Esophagus muscularis mucosa (tissue), 4 donors: ENCODE data around the gene NDST4. TPM values are rescaled to one million over a fixed set of nuclear protein-coding genes. Genes with fewer than 3 reads are reported as not detected.
"Not testable (repeated sequence)": the region's sequence is repeated elsewhere in the genome, so short reads cannot be mapped to it uniquely, and the experiment has no call there.

Experiments
- DNase-seq: peaks from one replicate; pipeline ENCODE4 v3.0.0-alpha.2; 2017; ENCODE audit errors: extremely low spot score
- H3K27ac ChIP-seq, 4 donors: fragments of 200-600 bp; sonication (generic); replicated peaks in 1 of 4; 1 replicate in 3 of 4; 2 replicates in 1 of 4; pipeline ENCODE4 v1.5.1; 2016 to 2019; ENCODE audit warnings: mild to moderate bottlenecking in 1 of 4
- H3K27me3 ChIP-seq, 4 donors: fragments of 200-600 bp; sonication (generic); one replicate each; pipeline versions ENCODE4 v1.5.1 to v1.6.0; 2016 to 2019
- H3K36me3 ChIP-seq, 4 donors: fragments of 200-600 bp; sonication (generic); one replicate each; pipeline ENCODE4 v1.5.1; 2016 to 2019
- H3K4me1 ChIP-seq, 4 donors: fragments of 200-600 bp; sonication (generic); one replicate each; pipeline ENCODE4 v1.5.1; 2016 to 2019
- H3K4me3 ChIP-seq, 4 donors: fragments of 200-600 bp; sonication (generic); 1 replicate in 2 of 4; 2 replicates in 2 of 4; pipeline ENCODE4 v1.5.1; 2016 to 2019; ENCODE audit warnings: mild to moderate bottlenecking in 4 of 4, moderate library complexity in 1 of 4
- H3K9me3 ChIP-seq, 4 donors: fragments of 200-600 bp; sonication (generic); 1 replicate in 3 of 4; 2 replicates in 1 of 4; pipeline ENCODE4 v1.5.1; 2016 to 2019
- EP300 ChIP-seq: sonication (generic); formaldehyde crosslinking; IDR thresholded peaks from one replicate; pipeline ENCODE4 v1.6.1; 2017; ENCODE audit warnings: antibody characterized with exemption
- POLR2A ChIP-seq: fragments of 450-650 bp; IDR thresholded peaks from one replicate; pipeline ENCODE4 v1.6.1; 2017; ENCODE audit warnings: antibody characterized with exemption, moderate library complexity, mild to moderate bottlenecking, low read depth
- POLR2AphosphoS5 ChIP-seq, 2 donors: sonication (generic); formaldehyde crosslinking; IDR thresholded peaks; one replicate each; pipeline ENCODE4 v1.6.1; 2017; ENCODE audit warnings: antibody characterized with exemption in 2 of 2
- WGBS: methylation state at CpG from one replicate; pipeline ENCODE4 v1.1.5; 2018; 5-methylcytosine and 5-hydroxymethylcytosine counted together
- intact Hi-C: fragments of 100-400 bp; cut with DNase I; formaldehyde crosslinking; loops from one replicate; pipeline ENCODE4 v1.15.1; 2023
- total RNA-seq, 4 donors: library from RNA; depleted of rRNA; stranded (reverse); fragments of >200 nt; gene quantifications; one replicate each; pipeline versions ENCODE4 v1.1.0 to v1.2.1, GENCODE V29; 2016
- TF ChIP-seq, protein P1 (sequence below), 3 experiments: fragments of 200-600 bp in 2 of 3; fragments of 450-650 bp in 1 of 3; sonication (generic) in 2 of 3; IDR thresholded peaks; one replicate each; pipeline ENCODE4 v1.5.1; 2017 to 2019; ENCODE audit warnings: antibody characterized with exemption in 3 of 3, mild to moderate bottlenecking in 2 of 3, moderate library complexity in 1 of 3

The NDST4 gene
- total RNA-seq, 4 donors from 2014 or later: not detected

DNA sequence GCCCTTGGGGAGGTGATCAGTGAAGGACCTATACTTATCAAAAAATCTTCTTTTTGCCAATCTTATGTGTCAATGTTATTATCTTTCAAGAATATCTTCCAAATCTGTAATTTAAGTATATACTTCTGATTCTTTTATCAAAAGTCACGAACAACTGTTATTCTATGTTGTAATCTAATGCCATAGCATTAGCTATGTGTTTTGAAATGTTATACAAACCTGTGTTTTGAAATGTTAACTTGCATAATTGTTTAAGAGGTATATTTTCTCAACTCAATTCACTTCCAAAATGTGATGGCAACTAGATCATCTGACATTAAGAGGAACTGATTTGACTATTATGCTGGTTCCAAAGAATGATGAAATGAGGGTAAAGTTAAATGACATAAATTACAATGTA, 113.5 kb downstream of the NDST4 start:
- TF ChIP-seq POLR2AphosphoS5 (IDR thresholded peaks at IDR 0.05) (no peak), POLR2A (no peak), EP300 (no peak)
- TF ChIP-seq, protein P1, sequence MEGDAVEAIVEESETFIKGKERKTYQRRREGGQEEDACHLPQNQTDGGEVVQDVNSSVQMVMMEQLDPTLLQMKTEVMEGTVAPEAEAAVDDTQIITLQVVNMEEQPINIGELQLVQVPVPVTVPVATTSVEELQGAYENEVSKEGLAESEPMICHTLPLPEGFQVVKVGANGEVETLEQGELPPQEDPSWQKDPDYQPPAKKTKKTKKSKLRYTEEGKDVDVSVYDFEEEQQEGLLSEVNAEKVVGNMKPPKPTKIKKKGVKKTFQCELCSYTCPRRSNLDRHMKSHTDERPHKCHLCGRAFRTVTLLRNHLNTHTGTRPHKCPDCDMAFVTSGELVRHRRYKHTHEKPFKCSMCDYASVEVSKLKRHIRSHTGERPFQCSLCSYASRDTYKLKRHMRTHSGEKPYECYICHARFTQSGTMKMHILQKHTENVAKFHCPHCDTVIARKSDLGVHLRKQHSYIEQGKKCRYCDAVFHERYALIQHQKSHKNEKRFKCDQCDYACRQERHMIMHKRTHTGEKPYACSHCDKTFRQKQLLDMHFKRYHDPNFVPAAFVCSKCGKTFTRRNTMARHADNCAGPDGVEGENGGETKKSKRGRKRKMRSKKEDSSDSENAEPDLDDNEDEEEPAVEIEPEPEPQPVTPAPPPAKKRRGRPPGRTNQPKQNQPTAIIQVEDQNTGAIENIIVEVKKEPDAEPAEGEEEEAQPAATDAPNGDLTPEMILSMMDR (IDR thresholded peaks at IDR 0.05): no peak
- no peak for DNase-seq
- Histone ChIP-seq H3K27ac (no peak overlapping the region), H3K9me3 (no peaks in the 10 kb centered on the region), H3K36me3 (no peaks in the 10 kb centered on the region), H3K27me3 (no peaks in the 10 kb centered on the region), H3K4me3 (no peak overlapping the region), H3K4me1 (no peaks in the 10 kb centered on the region)
- intact Hi-C loops: no loop called here
- WGBS: 81% methylated on average over 1 of the region's 1 CpG

DNA sequence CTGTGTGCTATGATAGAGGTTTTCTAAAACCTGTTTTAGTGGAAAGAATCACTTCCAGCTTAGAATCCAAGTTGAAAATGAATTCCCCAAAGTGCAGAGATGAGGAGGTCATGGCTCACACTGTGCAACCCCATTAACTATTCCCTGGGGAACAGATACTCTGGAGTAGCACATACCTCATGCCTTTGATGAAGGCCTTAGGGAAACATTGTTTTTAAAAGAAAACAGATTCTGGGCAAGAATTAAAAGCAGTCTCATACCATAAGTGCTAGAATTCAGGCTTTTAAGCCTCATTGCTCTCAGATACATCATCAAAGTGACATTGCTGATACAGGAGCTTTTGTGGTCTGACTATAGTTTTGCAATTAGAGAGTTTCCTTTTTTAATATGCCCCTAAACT, 115.1 kb downstream of the NDST4 start:
- intact Hi-C loops: no loop called here
- Histone ChIP-seq H3K27me3 (no peaks in the 10 kb centered on the region), H3K36me3 (no peaks in the 10 kb centered on the region), H3K4me1 (no peaks in the 10 kb centered on the region), H3K9me3 (no peaks in the 10 kb centered on the region), H3K4me3 (no peak overlapping the region), H3K27ac (no peak overlapping the region)
- no peak for DNase-seq
- TF ChIP-seq POLR2A: no peak
- no peak for TF ChIP-seq POLR2AphosphoS5 (IDR thresholded peaks at IDR 0.05)

DNA sequence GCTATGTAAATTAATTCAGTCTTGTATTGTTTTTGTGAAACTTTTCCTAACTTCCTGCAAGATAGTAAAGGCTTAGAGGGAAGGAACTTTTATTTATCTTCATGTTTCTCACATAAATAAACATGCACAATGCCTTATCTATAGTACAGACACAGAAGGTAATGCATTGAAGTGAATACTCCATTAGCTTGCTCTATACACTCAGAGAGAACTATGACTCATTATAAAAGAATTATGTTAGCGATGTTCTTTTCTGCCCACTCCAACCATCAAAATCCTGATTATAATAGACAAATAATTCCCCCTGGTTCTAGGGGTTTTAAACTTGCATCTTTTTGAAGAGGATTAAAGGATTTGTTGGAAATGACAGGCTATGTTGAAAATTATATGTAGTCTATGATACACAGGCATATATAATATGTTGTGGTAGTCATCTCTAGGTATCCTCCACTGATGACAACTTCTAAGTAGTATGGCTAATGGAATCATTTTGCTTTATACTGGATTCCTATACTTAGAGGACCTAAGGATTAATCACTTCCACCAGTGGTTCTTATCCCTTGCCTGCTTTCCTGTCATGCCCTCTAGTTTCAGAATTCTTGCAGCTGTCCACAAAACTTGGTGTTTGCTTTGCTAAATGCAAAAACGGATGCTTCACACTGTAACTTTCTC, 115.7 kb downstream of the NDST4 start:
- DNase-seq: no peak
- H3K4me3 ChIP-seq: no peak overlapping the region
- no peaks in the 10 kb centered on the region for H3K36me3 ChIP-seq
- WGBS: 58% methylated on average over 2 of the region's 2 CpGs
- H3K27me3 ChIP-seq: no peaks in the 10 kb centered on the region
- H3K27ac ChIP-seq: no peak overlapping the region
- no peaks in the 10 kb centered on the region for H3K9me3 ChIP-seq
- TF ChIP-seq, protein P1 (IDR thresholded peaks at IDR 0.05): no peak
- TF ChIP-seq POLR2AphosphoS5 (IDR thresholded peaks at IDR 0.05): no peak
- TF ChIP-seq EP300: no peak
- no peak for TF ChIP-seq POLR2A
- H3K4me1 ChIP-seq: no peaks in the 10 kb centered on the region
- intact Hi-C loops: no loop called here

DNA sequence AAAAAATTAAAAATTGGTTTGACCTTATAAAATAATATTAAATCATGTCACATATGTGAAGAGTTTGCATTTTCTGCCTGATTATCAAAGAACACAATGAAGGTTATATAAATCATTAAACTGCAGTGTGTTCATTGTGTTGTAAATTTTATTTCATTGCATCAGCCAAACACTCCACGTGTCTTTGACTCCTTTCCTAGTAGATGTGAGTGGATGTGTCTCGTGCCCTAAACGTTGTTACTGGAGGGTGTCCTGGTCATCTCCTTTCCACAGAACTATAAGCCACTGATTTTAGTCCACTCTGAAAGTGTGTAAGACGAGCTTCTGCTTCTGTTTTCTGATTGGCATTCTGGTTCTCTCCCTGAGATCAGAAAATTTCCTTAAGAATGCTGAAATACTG, 127.3 kb downstream of the NDST4 start:
- no peaks in the 10 kb centered on the region for H3K36me3 ChIP-seq
- H3K9me3 ChIP-seq: no peaks in the 10 kb centered on the region
- WGBS: 54% methylated on average over 4 of the region's 4 CpGs
- TF ChIP-seq EP300: no peak
- no peak for TF ChIP-seq POLR2AphosphoS5 (IDR thresholded peaks at IDR 0.05)
- no peaks in the 10 kb centered on the region for H3K27me3 ChIP-seq
- H3K4me3 ChIP-seq: no peak overlapping the region
- intact Hi-C loops: no loop called here
- no peaks in the 10 kb centered on the region for H3K4me1 ChIP-seq
- H3K27ac ChIP-seq: no peak overlapping the region
- DNase-seq: no peak

DNA sequence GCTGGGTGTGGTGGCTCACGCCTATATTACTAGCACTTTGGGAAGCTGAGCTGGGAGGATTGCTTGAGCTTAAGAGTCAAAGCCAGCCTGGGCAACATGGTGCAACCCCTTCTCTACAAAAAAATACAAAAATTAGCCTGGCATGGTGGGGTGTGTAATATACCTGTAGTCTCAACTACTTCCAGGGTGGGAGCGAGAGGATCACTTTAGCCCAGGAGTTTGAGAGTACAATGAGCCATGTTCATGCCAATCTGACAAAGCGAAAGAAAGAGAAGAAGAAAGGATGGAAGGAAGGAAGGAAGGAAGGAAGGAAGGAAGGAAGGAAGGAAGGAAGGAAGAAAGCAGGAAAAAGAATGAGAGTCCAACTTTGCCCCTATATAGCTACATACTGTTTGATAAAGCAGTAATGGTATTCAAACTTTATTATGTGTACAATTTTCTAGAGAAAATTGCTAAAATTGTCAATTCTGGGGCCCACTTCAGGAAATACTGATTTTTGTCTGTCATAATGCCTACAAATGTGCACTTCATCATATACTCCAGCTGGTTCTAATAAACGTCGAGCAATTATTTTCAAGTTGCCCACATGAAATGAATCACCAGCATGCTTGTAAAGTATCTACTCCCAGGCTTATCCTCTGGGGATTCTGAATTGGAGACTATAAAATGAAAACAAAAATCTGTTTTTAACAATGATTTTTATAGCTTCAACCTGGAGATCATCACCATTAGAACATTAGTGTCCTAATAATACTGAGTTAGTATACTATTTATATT, 132.3 kb downstream of the NDST4 start:
- Histone ChIP-seq H3K27me3 (no peaks in the 10 kb centered on the region), H3K4me3 (no peak overlapping the region), H3K27ac (no peak overlapping the region), H3K36me3 (no peaks in the 10 kb centered on the region), H3K9me3 (no peaks in the 10 kb centered on the region), H3K4me1 (no peaks in the 10 kb centered on the region)
- TF ChIP-seq, protein P1 (IDR thresholded peaks at IDR 0.05): no peak
- TF ChIP-seq POLR2AphosphoS5 (IDR thresholded peaks at IDR 0.05) (no peak), EP300 (no peak), POLR2A (no peak)
- WGBS: 74% methylated on average over 5 of the region's 5 CpGs
- intact Hi-C loops: no loop called here
- DNase-seq: no peak

DNA sequence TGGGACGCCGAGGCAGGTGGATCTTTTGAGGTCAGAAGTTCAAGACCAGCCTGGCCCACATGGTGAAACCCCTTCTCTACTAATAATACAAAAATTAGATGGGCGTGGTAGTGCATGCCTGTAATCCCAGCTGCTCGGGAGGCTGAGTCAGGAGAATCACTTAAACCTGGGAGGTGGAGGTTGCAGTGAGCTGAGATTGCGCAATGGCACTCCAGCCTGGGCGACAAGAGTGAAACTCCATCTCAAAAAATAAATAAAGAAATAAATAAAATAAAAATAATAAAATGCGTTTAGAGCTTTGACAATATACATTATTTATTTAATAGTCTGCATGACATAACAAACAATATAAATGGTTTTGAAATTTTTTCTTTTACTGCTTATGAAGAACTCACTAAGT, 133.0 kb downstream of the NDST4 start:
- WGBS: 87% methylated on average over 7 of the region's 7 CpGs
- DNase-seq, H3K4me3 ChIP-seq, H3K36me3 ChIP-seq, H3K27me3 ChIP-seq, intact Hi-C loops, H3K4me1 ChIP-seq, H3K9me3 ChIP-seq, H3K27ac ChIP-seq: not testable (repeated sequence)
